H9 (cell line): ENCODE results near the gene DNAJC11. TPM values are rescaled to one million over a fixed set of nuclear protein-coding genes. Genes with fewer than 3 reads are reported as not detected.

Experiments
- DNase-seq: peaks from one replicate; pipeline ENCODE4 v3.0.0-alpha.2; 2017
- H2AFZ ChIP-seq: one replicate; pipeline ENCODE4 v1.6.1; 2013; ENCODE audit warnings: mild to moderate bottlenecking, low read length, control low read depth, moderate library complexity
- H2AK5ac ChIP-seq: 2 replicates; pipeline ENCODE4 v1.6.1; 2013; ENCODE audit warnings: low read length, control low read depth, mixed read lengths; ENCODE audit not compliant: insufficient read length
- H2BK120ac ChIP-seq: one replicate; pipeline ENCODE4 v1.6.1; 2013; ENCODE audit warnings: low read depth, mild to moderate bottlenecking, low read length, control low read depth, inconsistent platforms; ENCODE audit not compliant: poor library complexity, severe bottlenecking
- H2BK12ac ChIP-seq: 2 replicates; pipeline ENCODE4 v1.6.1; 2013; ENCODE audit warnings: low read length, control low read depth, mixed read lengths, low read depth; ENCODE audit not compliant: insufficient read length
- H2BK15ac ChIP-seq: 2 replicates; pipeline ENCODE4 v1.6.1; 2013; ENCODE audit warnings: low read depth, low read length, control low read depth
- H2BK20ac ChIP-seq: one replicate; pipeline ENCODE4 v1.6.1; 2013; ENCODE audit warnings: low read depth, mild to moderate bottlenecking, low read length, control low read depth, inconsistent platforms; ENCODE audit not compliant: poor library complexity, severe bottlenecking
- H2BK5ac ChIP-seq: 2 replicates; pipeline ENCODE4 v1.6.1; 2013; ENCODE audit warnings: low read length, control low read depth, mixed read lengths; ENCODE audit not compliant: insufficient read length
- H3K14ac ChIP-seq: 2 replicates; pipeline ENCODE4 v1.6.1; 2013; ENCODE audit warnings: low read length, control low read depth; ENCODE audit not compliant: insufficient read depth
- H3K18ac ChIP-seq: 2 replicates; pipeline ENCODE4 v1.6.1; 2013; ENCODE audit warnings: low read depth, mild to moderate bottlenecking, mixed read lengths, low read length, control low read depth; ENCODE audit not compliant: insufficient read length
- H3K23ac ChIP-seq: 2 replicates; pipeline ENCODE4 v1.6.1; 2013; ENCODE audit warnings: low read length, control low read depth, mixed read lengths, low read depth; ENCODE audit not compliant: insufficient read length
- H3K23me2 ChIP-seq: 2 replicates; pipeline ENCODE4 v1.6.1; 2013; ENCODE audit warnings: low read depth, mild to moderate bottlenecking, mixed read lengths, low read length, control low read depth; ENCODE audit not compliant: insufficient read length, poor library complexity, severe bottlenecking
- H3K27ac ChIP-seq: 2 replicates; pipeline ENCODE4 v1.5.1; 2013; ENCODE audit warnings: low read length, control low read depth, mixed read lengths, low read depth; ENCODE audit not compliant: insufficient read length
- H3K27me3 ChIP-seq: 2 replicates; pipeline ENCODE4 v1.6.1; 2013; ENCODE audit warnings: low read length, control low read depth, inconsistent platforms; ENCODE audit not compliant: insufficient read depth
- H3K4ac ChIP-seq: 2 replicates; pipeline ENCODE4 v1.6.1; 2013; ENCODE audit warnings: low read depth, mild to moderate bottlenecking, control low read depth, inconsistent platforms, low read length, moderate library complexity
- H3K4me1 ChIP-seq: 2 replicates; pipeline ENCODE4 v1.6.1; 2013; ENCODE audit warnings: low read length, control low read depth, inconsistent platforms; ENCODE audit not compliant: insufficient read depth
- H3K4me2 ChIP-seq: 2 replicates; pipeline ENCODE4 v1.6.1; 2013; ENCODE audit warnings: low read length, control low read depth, mixed read lengths; ENCODE audit not compliant: insufficient read length, insufficient read depth
- H3K56ac ChIP-seq: 2 replicates; pipeline ENCODE4 v1.6.1; 2013; ENCODE audit warnings: low read depth, mild to moderate bottlenecking, mixed read lengths, low read length, control low read depth; ENCODE audit not compliant: insufficient read length
- H3K79me1 ChIP-seq: 2 replicates; pipeline ENCODE4 v1.6.1; 2013; ENCODE audit warnings: low read depth, mild to moderate bottlenecking, moderate library complexity, low read length, control low read depth, inconsistent platforms; ENCODE audit not compliant: insufficient read depth, poor library complexity, severe bottlenecking
- H3K79me2 ChIP-seq: 2 replicates; pipeline ENCODE4 v1.6.1; 2013; ENCODE audit warnings: low read length, control low read depth, inconsistent platforms; ENCODE audit not compliant: insufficient read depth
- H3K9ac ChIP-seq: 2 replicates; pipeline ENCODE4 v1.6.1; 2013; ENCODE audit warnings: low read length, control low read depth, mixed read lengths; ENCODE audit not compliant: insufficient read length; ENCODE audit errors: extremely low read depth
- H3K9me3 ChIP-seq: one replicate; pipeline ENCODE4 v1.6.1; 2013; ENCODE audit warnings: low read depth, low read length, inconsistent platforms; ENCODE audit not compliant: control insufficient read depth
- H3T11ph ChIP-seq: one replicate; pipeline ENCODE4 v1.6.1; 2013; ENCODE audit warnings: mild to moderate bottlenecking, low read length, control low read depth, inconsistent platforms
- H4K20me1 ChIP-seq: one replicate; pipeline ENCODE4 v1.6.1; 2013; ENCODE audit not compliant: control insufficient read depth, insufficient read length, insufficient read depth
- H4K5ac ChIP-seq: 2 replicates; pipeline ENCODE4 v1.6.1; 2013; ENCODE audit warnings: low read depth, mild to moderate bottlenecking, mixed read lengths, low read length, control low read depth; ENCODE audit not compliant: insufficient read length
- H4K8ac ChIP-seq: replicated peaks from 2 replicates; pipeline ENCODE4 v1.6.1; 2013; ENCODE audit warnings: low read length, control low read depth, mixed read lengths, low read depth; ENCODE audit not compliant: insufficient read length
- H4K91ac ChIP-seq: 2 replicates; pipeline ENCODE4 v1.6.1; 2013; ENCODE audit warnings: low read depth, mild to moderate bottlenecking, moderate library complexity, mixed read lengths, low read length, control low read depth; ENCODE audit not compliant: insufficient read length
- H3K27ac Mint-ChIP-seq, 3 experiments: 2 replicates in 2 of 3; 3 replicates in 1 of 3; pipeline ENCODE4 v1.8.0; 2020 to 2021; ENCODE audit warnings: mixed read lengths in 3 of 3, mild to moderate bottlenecking in 1 of 3, moderate library complexity in 1 of 3
- H3K27me3 Mint-ChIP-seq: 2 replicates; pipeline ENCODE4 v1.8.0; 2021; ENCODE audit warnings: low read depth, mild to moderate bottlenecking, moderate library complexity, mixed read lengths
- H3K36me3 Mint-ChIP-seq, 3 experiments: 2 replicates in 2 of 3; 3 replicates in 1 of 3; pipeline ENCODE4 v1.8.0; 2020 to 2021; ENCODE audit warnings: low read depth in 3 of 3, mixed read lengths in 3 of 3; ENCODE audit not compliant: insufficient read depth in 1 of 3
- H3K4me1 Mint-ChIP-seq, 2 experiments: 2 replicates each; pipeline ENCODE4 v1.8.0; 2020; ENCODE audit warnings: mixed read lengths in 2 of 2
- H3K4me3 Mint-ChIP-seq, 2 experiments: 2 replicates in 1 of 2; 3 replicates in 1 of 2; pipeline ENCODE4 v1.8.0; 2020 to 2021; ENCODE audit warnings: mild to moderate bottlenecking in 2 of 2, mixed read lengths in 2 of 2, moderate library complexity in 1 of 2
- H3K9me3 Mint-ChIP-seq, 2 experiments: 2 replicates in 1 of 2; 3 replicates in 1 of 2; pipeline ENCODE4 v1.8.0; 2020; ENCODE audit warnings: mild to moderate bottlenecking in 2 of 2, mixed read lengths in 2 of 2, moderate library complexity in 1 of 2
- CTCF ChIP-seq: fragments of 200-600 bp; sonication (generic); conservative IDR thresholded peaks from 3 replicates; pipeline ENCODE4 v1.8.0; 2021; ENCODE audit warnings: antibody characterized with exemption, mild to moderate bottlenecking
- whole genome bisulfite sequencing: extraction: QIAGEN DNeasy Blood & Tissue Kit; methylation state at CpG from one replicate; pipeline ENCODE4 v1.1.7; 2013; ENCODE audit warnings: missing lambda C conversion rate, low lambda C conversion rate, mixed read lengths; ENCODE audit not compliant: insufficient read length; ENCODE audit errors: extremely low coverage; 5-methylcytosine and 5-hydroxymethylcytosine counted together
- total RNA-seq: library from RNA; stranded (reverse); gene quantifications from 2 replicates; pipeline ENCODE4 v1.2.1, GENCODE V29; 2021

The DNAJC11 gene
- total RNA-seq, 1 experiment from 2014 or later, result 88.5 TPM

- Histone ChIP-seq H4K20me1 (no peaks in the 10 kb centered on the region), H3K14ac (no peak overlapping the region), H3K9ac (no peak overlapping the region), H3T11ph (no peak overlapping the region), H3K56ac (no peak overlapping the region), H3K4ac (no peak overlapping the region), H3K27ac (no peak overlapping the region), H2BK15ac (no peak overlapping the region), H2AK5ac (no peak overlapping the region), H3K79me1 (peaks cover 4% of the 10 kb centered on the region), H4K5ac (no peak overlapping the region), H2AFZ (no peak overlapping the region), H3K4me1 (no peaks in the 10 kb centered on the region), H2BK120ac (no peak overlapping the region), H3K4me2 (no peak overlapping the region), H4K8ac (no peak overlapping the region), H2BK20ac (no peak overlapping the region), H3K9me3 (no peaks in the 10 kb centered on the region), H3K79me2 (no peaks in the 10 kb centered on the region; the same call in 1 of the 2 replicates), H2BK5ac (no peak overlapping the region), H3K27me3 (no peaks in the 10 kb centered on the region), H4K91ac (no peak overlapping the region), H3K18ac (no peak overlapping the region), H2BK12ac (no peak overlapping the region), H3K23ac (no peak overlapping the region), H3K23me2 (no peaks in the 10 kb centered on the region)
- DNase-seq, result no peak
- H3K4me3 Mint-ChIP-seq, result no peak overlapping the region
- no peaks in the 10 kb centered on the region for H3K9me3 Mint-ChIP-seq
- H3K27me3 Mint-ChIP-seq, result no peaks in the 10 kb centered on the region
- 100% methylated on average over 2 of the region's 7 CpGs for WGBS
- no peak for TF ChIP-seq CTCF
- H3K4me1 Mint-ChIP-seq, result no peaks in the 10 kb centered on the region
- peaks cover 24 to 33% (median 33%) of the 10 kb centered on the region in 3 experiments; a peak in 6 of 7 replicates for H3K36me3 Mint-ChIP-seq
- H3K27ac Mint-ChIP-seq, result no peak overlapping the region; a peak in 2 of 7 replicates
These were observed 41.1 kb downstream of the DNAJC11 start for GRCh38 chr1:6660415-6661049.
